H1 (cell line): Measurements from ENCODE around the gene RAB3B. TPM values are rescaled to one million over a fixed set of nuclear protein-coding genes. Genes with fewer than 3 reads are reported as not detected.

Source experiments
- CTCF ChIA-PET: fragments of 300-600 bp; sonication (Branson Sonifier 250); formaldehyde crosslinking; loops from one replicate; lab custom pipeline; 2021; ENCODE audit not compliant: partially characterized antibody; lab: Charles Lee
- POLR2A ChIA-PET: fragments of 300-600 bp; sonication (Branson Sonifier 250); formaldehyde crosslinking; loops from one replicate; lab custom pipeline; 2021; ENCODE audit warnings: inconsistent platforms; ENCODE audit not compliant: partially characterized antibody; lab: Charles Lee
- DNase-seq, 2 experiments: peaks; one replicate each; pipeline versions ENCODE4 v3.0.0 to v3.0.0-alpha.2; 2010 to 2022; ENCODE audit warnings: low spot score in 2 of 2, low read depth in 1 of 2, mixed read lengths in 1 of 2
- FAIRE-seq: peaks from 2 replicates; lab custom pipeline; 2011; peaks lifted over from hg19 to GRCh38; lab: Jason Lieb, UNC
- H2AFZ ChIP-seq: 2 replicates; pipeline ENCODE4 v1.8.1; 2012; ENCODE audit warnings: low read length, inconsistent platforms
- H2AK5ac ChIP-seq: 2 replicates; pipeline ENCODE4 v1.6.1; 2013; ENCODE audit warnings: low read depth, low read length
- H2BK120ac ChIP-seq: replicated peaks from 2 replicates; pipeline ENCODE3; 2013; ENCODE audit warnings: low read depth, low read length, inconsistent platforms
- H2BK12ac ChIP-seq: 2 replicates; pipeline ENCODE4 v1.6.1; 2013; ENCODE audit warnings: low read depth, low read length
- H2BK15ac ChIP-seq: 2 replicates; pipeline ENCODE4 v1.6.1; 2013; ENCODE audit warnings: low read length
- H2BK20ac ChIP-seq: 2 replicates; pipeline ENCODE4 v1.6.1; 2013; ENCODE audit warnings: low read length
- H2BK5ac ChIP-seq: 2 replicates; pipeline ENCODE4 v1.6.1; 2013; ENCODE audit warnings: low read depth, low read length
- H3K14ac ChIP-seq: 2 replicates; pipeline ENCODE4 v1.6.1; 2013; ENCODE audit warnings: inconsistent platforms; ENCODE audit not compliant: insufficient read length
- H3K18ac ChIP-seq: 2 replicates; pipeline ENCODE4 v1.6.1; 2013; ENCODE audit warnings: low read length; ENCODE audit errors: extremely low read depth
- H3K23ac ChIP-seq: 2 replicates; pipeline ENCODE4 v1.6.1; 2013; ENCODE audit warnings: inconsistent platforms; ENCODE audit not compliant: insufficient read length
- H3K23me2 ChIP-seq: 2 replicates; pipeline ENCODE4 v1.6.1; 2013; ENCODE audit warnings: low read depth, low read length
- H3K27ac ChIP-seq: 2 replicates; pipeline ENCODE4 v1.6.1; 2011; ENCODE audit warnings: low read depth, low read length, inconsistent platforms
- H3K27me3 ChIP-seq, 4 experiments: replicated peaks in 1 of 4; 1 replicate in 1 of 4; 2 replicates in 3 of 4; pipeline versions ENCODE4 v1.6.1 to v1.8.1; 2011 to 2013; ENCODE audit warnings: low read length in 3 of 4, mild to moderate bottlenecking in 3 of 4, inconsistent platforms in 2 of 4, mixed read lengths in 2 of 4, moderate library complexity in 1 of 4; ENCODE audit not compliant: control insufficient read depth in 3 of 4, insufficient read depth in 3 of 4; ENCODE audit errors: extremely low read depth in 1 of 4
- H3K36me3 ChIP-seq, 4 experiments: 2 replicates each; pipeline versions ENCODE4 v1.6.1 to v1.8.1; 2011 to 2013; ENCODE audit warnings: mild to moderate bottlenecking in 4 of 4, low read length in 3 of 4, moderate library complexity in 2 of 4, control low read depth in 1 of 4, inconsistent platforms in 1 of 4; ENCODE audit not compliant: insufficient read depth in 4 of 4, control insufficient read depth in 2 of 4
- H3K4ac ChIP-seq: replicated peaks from 2 replicates; pipeline ENCODE3; 2013; ENCODE audit warnings: low read length, low read depth, mixed read lengths, inconsistent platforms; ENCODE audit not compliant: insufficient read length
- H3K4me1 ChIP-seq, 4 experiments: replicated peaks in 1 of 4; 1 replicate in 1 of 4; 2 replicates in 3 of 4; pipeline versions ENCODE4 v1.6.1 to v1.8.1; 2011 to 2013; ENCODE audit warnings: low read length in 3 of 4, inconsistent platforms in 2 of 4, mixed read lengths in 1 of 4; ENCODE audit not compliant: insufficient read depth in 4 of 4, control insufficient read depth in 3 of 4
- H3K4me2 ChIP-seq, 2 experiments: 2 replicates each; pipeline versions ENCODE4 v1.6.1 to v1.8.1; 2011 to 2013; ENCODE audit warnings: low read depth in 2 of 2, low read length in 2 of 2, control low read depth in 1 of 2, inconsistent platforms in 1 of 2, mild to moderate bottlenecking in 1 of 2; ENCODE audit not compliant: insufficient read depth in 1 of 2
- H3K4me3 ChIP-seq, 4 experiments: fragments of 200-600, 300-600 bp in 1 of 4; sonication (generic), shearing (Covaris generic), sonication (Bioruptor Twin) in 1 of 4; 2 replicates each; pipeline versions ENCODE4 v1.5.1 to v1.8.1; 2011 to 2016; ENCODE audit warnings: low read length in 4 of 4, low read depth in 3 of 4, control low read depth in 2 of 4, inconsistent platforms in 2 of 4, mild to moderate bottlenecking in 2 of 4, mixed read lengths in 1 of 4, moderate library complexity in 1 of 4; ENCODE audit not compliant: insufficient read depth in 2 of 4; ENCODE audit errors: extremely low read depth in 1 of 4
- H3K56ac ChIP-seq: replicated peaks from 2 replicates; pipeline ENCODE3; 2013; ENCODE audit warnings: low read depth, mild to moderate bottlenecking, mixed read lengths, low read length, inconsistent platforms; ENCODE audit not compliant: insufficient read length
- H3K79me1 ChIP-seq: 2 replicates; pipeline ENCODE4 v1.6.1; 2013; ENCODE audit warnings: low read depth, low read length, control low read depth
- H3K79me2 ChIP-seq, 2 experiments: 2 replicates each; pipeline versions ENCODE4 v1.6.1 to v1.8.1; 2012 to 2013; ENCODE audit warnings: low read length in 2 of 2, mild to moderate bottlenecking in 2 of 2, inconsistent platforms in 1 of 2; ENCODE audit not compliant: insufficient read depth in 2 of 2, control insufficient read depth in 1 of 2
- H3K9ac ChIP-seq, 4 experiments: replicated peaks in 1 of 4; 1 replicate in 1 of 4; 2 replicates in 3 of 4; pipeline versions ENCODE4 v1.6.1 to v1.8.1; 2011 to 2013; ENCODE audit warnings: low read depth in 3 of 4, low read length in 3 of 4, control low read depth in 2 of 4, mild to moderate bottlenecking in 2 of 4, moderate library complexity in 2 of 4, inconsistent platforms in 1 of 4; ENCODE audit errors: extremely low read depth in 1 of 4
- H3K9me3 ChIP-seq, 2 experiments: 2 replicates each; pipeline versions ENCODE4 v1.6.1 to v1.8.1; 2012 to 2013; ENCODE audit warnings: mild to moderate bottlenecking in 2 of 2, moderate library complexity in 2 of 2, control low read depth in 1 of 2, inconsistent platforms in 1 of 2, low read depth in 1 of 2, low read length in 1 of 2, mixed read lengths in 1 of 2; ENCODE audit not compliant: insufficient read depth in 2 of 2
- H4K20me1 ChIP-seq, 2 experiments: replicated peaks in 1 of 2; 2 replicates each; pipeline versions ENCODE3 to v1.8.1; 2011 to 2013; ENCODE audit warnings: inconsistent platforms in 2 of 2, low read length in 2 of 2, mild to moderate bottlenecking in 1 of 2; ENCODE audit not compliant: insufficient read depth in 2 of 2, control insufficient read depth in 1 of 2
- H4K5ac ChIP-seq: 2 replicates; pipeline ENCODE4 v1.6.1; 2013; ENCODE audit warnings: low read length, low read depth, mixed read lengths, inconsistent platforms; ENCODE audit not compliant: insufficient read length
- H4K8ac ChIP-seq: 2 replicates; pipeline ENCODE4 v1.8.0; 2013; ENCODE audit warnings: mild to moderate bottlenecking, moderate library complexity, low read length, inconsistent platforms; ENCODE audit not compliant: insufficient read depth; ENCODE audit errors: extremely low read depth
- H4K91ac ChIP-seq: replicated peaks from 2 replicates; pipeline ENCODE3; 2013; ENCODE audit warnings: low read length, mixed read lengths, inconsistent platforms; ENCODE audit not compliant: insufficient read length
- CBX5 ChIP-seq: fragments of 300-800, 300-1000 bp; sonication (generic); IDR thresholded peaks from 2 replicates; pipeline ENCODE4 v1.7.1; 2016; ENCODE audit warnings: antibody characterized with exemption, low read length, low read depth
- CHD1 ChIP-seq: IDR thresholded peaks from 2 replicates; pipeline ENCODE4 v1.6.1; 2012; ENCODE audit warnings: low read depth, low read length, improper control_type of control experiment
- JUND ChIP-seq: IDR thresholded peaks from 2 replicates; pipeline ENCODE4 v1.6.1; 2011; ENCODE audit warnings: mild to moderate bottlenecking, improper control_type of control experiment, low read length
- POU5F1 ChIP-seq: IDR thresholded peaks from 2 replicates; pipeline ENCODE4 v1.6.1; 2011; ENCODE audit warnings: low read depth, mild to moderate bottlenecking, low read length, moderate library complexity
- TAF1 ChIP-seq: IDR thresholded peaks from 2 replicates; pipeline ENCODE4 v1.6.1; 2011; ENCODE audit warnings: mild to moderate bottlenecking, low read depth, low read length
- WGBS, 2 experiments: shearing (Covaris generic) in 1 of 2; methylation state at CpG; one replicate each; pipeline versions ENCODE4 v1.1.6 to v1.1.7; 2013 to 2015; ENCODE audit warnings: low lambda C conversion rate in 2 of 2, mixed read lengths in 2 of 2, inconsistent platforms in 1 of 2, low coverage in 1 of 2, missing lambda C conversion rate in 1 of 2; ENCODE audit not compliant: insufficient replicate concordance in 2 of 2, insufficient coverage in 1 of 2, insufficient read length in 1 of 2; ENCODE audit errors: extremely low coverage in 1 of 2, missing lambda C conversion rate in 1 of 2; 5-methylcytosine and 5-hydroxymethylcytosine counted together
- polyA plus RNA-seq, 7 experiments: library from polyadenylated mRNA; depleted of rRNA in 3 of 7; stranded (reverse) in 5 of 7; unstranded in 2 of 7; fragments of >200 nt in 5 of 7; fragments of 200-250 nt in 2 of 7; gene quantifications; 1 replicate in 5 of 7; 2 replicates in 1 of 7; 4 replicates in 1 of 7; pipeline versions ENCODE4 v1.2.1 to v1.2.3, GENCODE V29; 2011 to 2013; ENCODE audit warnings: missing spikeins in 2 of 7, mixed read lengths in 2 of 7
- total RNA-seq: library from RNA; stranded (reverse); fragmentation: NEBNext Ultra II Directional; extraction: Animal tissue kit (Norgen Biotek cat#: 25700); gene quantifications from 2 replicates; pipeline ENCODE4 v1.2.1, GENCODE V29; 2021

RAB3B gene
- total and polyA plus RNA-seq, 2 of the 8 experiments (the other 6 are each of a cell fraction or from before 2014, with no cell fraction given): 12.5 to 36.8 TPM

GRCh38 chr1:51875291-51875772, 115.2 kb downstream of the RAB3B start:
- H3K27me3 ChIP-seq: no peaks in the 10 kb centered on the region; a peak in 1 of 7 replicates
- no peaks in the 10 kb centered on the region for H3K79me1 ChIP-seq
- no peak overlapping the region for H2AFZ ChIP-seq
- CTCF ChIA-PET: interaction anchor here (0.8 to 1.0 kb wide), 2 partner anchors 22 to 128 kb away, joined by 3 read pairs; no protein-coding TSS in a partner anchor
- no peak overlapping the region; a peak in 1 of 4 replicates for H3K4me2 ChIP-seq
- peaks cover 2 to 7% (median 3%) of the 10 kb centered on the region in 4 experiments; a peak in 4 of 7 replicates for H3K4me1 ChIP-seq
- H3K79me2 ChIP-seq: peaks cover 19 to 78% of the 10 kb centered on the region in 2 experiments
- TF ChIP-seq CBX5 (no peak), CHD1 (no peak), TAF1 (no peak), JUND (no peak), POU5F1 (no peak)
- TF ChIP-seq, all 59 proteins: peak for 0
- WGBS, 2 experiments: 85% methylated on average over 6 of the region's 6 CpGs; no CpG with 5 or more reads in 1 of the 2 experiments
- FAIRE-seq (no peak), DNase-seq (no peak)
- no peak overlapping the region for H4K91ac ChIP-seq
- no peak overlapping the region for H2BK120ac ChIP-seq
- H3K18ac ChIP-seq: no peak overlapping the region
- no peak overlapping the region for H3K27ac ChIP-seq
- H3K36me3 ChIP-seq: no peaks in the 10 kb centered on the region; a peak in 1 of 8 replicates
- H3K9ac ChIP-seq: no peak overlapping the region
- no peak overlapping the region for H3K23ac ChIP-seq
- no peak overlapping the region for H3K4ac ChIP-seq
- H3K9me3 ChIP-seq: no peaks in the 10 kb centered on the region
- no peak overlapping the region for H2AK5ac ChIP-seq
- peak overlapping the region in 1 of 4 experiments; percentile 12; a peak in 1 of 8 replicates for H3K4me3 ChIP-seq
- POLR2A ChIA-PET: interaction anchor here (0.7 to 1.6 kb wide), 4 partner anchors 10 to 237 kb away, joined by 3 to 4 read pairs (median 3); no protein-coding TSS in a partner anchor
- no peak overlapping the region for H2BK12ac ChIP-seq
- H2BK20ac ChIP-seq: no peak overlapping the region
- H3K14ac ChIP-seq: no peak overlapping the region
- no peak overlapping the region for H2BK5ac ChIP-seq
- no peak overlapping the region for H4K8ac ChIP-seq
- no peak overlapping the region for H2BK15ac ChIP-seq
- peaks cover 0 to 2% of the 10 kb centered on the region in 2 experiments for H4K20me1 ChIP-seq
- peaks cover 5% of the 10 kb centered on the region; the same call in 1 of the 2 replicates for H3K23me2 ChIP-seq
- no peak overlapping the region for H3K56ac ChIP-seq
- no peak overlapping the region for H4K5ac ChIP-seq
